HG03575 (cell line): ENCODE data around the gene DRGX.

ENCODE experiments used
- ATAC-seq: cut with Tn5 transposase; IDR thresholded peaks from one replicate; pipeline ENCODE4 v1.9.1; 2021; ENCODE audit not compliant: unreplicated experiment, insufficient number of reproducible peaks, low FRiP score; ENCODE audit errors: extremely low read depth

Gene DRGX

GRCh38 chr10:49328401-49329145 lies 67.3 kb downstream of the DRGX start:
- ATAC-seq: no peak

GRCh38 chr10:49327036-49327813 lies 68.7 kb downstream of the DRGX start:
- ATAC-seq: no peak

GRCh38 chr10:49325916-49326783 lies 69.7 kb downstream of the DRGX start:
- no peak for ATAC-seq

GRCh38 chr10:49325131-49325915 lies 70.6 kb downstream of the DRGX start:
- ATAC-seq: no peak

GRCh38 chr10:49324711-49325110 lies 71.2 kb downstream of the DRGX start:
- no peak for ATAC-seq

- ATAC-seq: no peak
These were observed 72.0 kb downstream of the DRGX start for GRCh38 chr10:49323896-49324270.

GRCh38 chr10:49323171-49323895 lies 72.6 kb downstream of the DRGX start:
- ATAC-seq: no peak

- ATAC-seq: no peak
These were observed 73.3 kb downstream of the DRGX start for GRCh38 chr10:49322371-49323170.

- ATAC-seq: no peak
These were observed 74.9 kb downstream of the DRGX start for GRCh38 chr10:49321021-49321420.

GRCh38 chr10:49320191-49320590 lies 75.7 kb downstream of the DRGX start:
- ATAC-seq: no peak

GRCh38 chr10:49319206-49319605 lies 76.7 kb downstream of the DRGX start:
- no peak for ATAC-seq

GRCh38 chr10:49318755-49319154 lies 77.1 kb downstream of the DRGX start:
- no peak for ATAC-seq

GRCh38 chr10:49318028-49318427 lies 77.9 kb downstream of the DRGX start:
- no peak for ATAC-seq

GRCh38 chr10:49314806-49315205 lies 81.1 kb downstream of the DRGX start:
- ATAC-seq: no peak
